Caco-2 (cell line): ENCODE data around the gene TRIM2. TPM values are rescaled to one million over a fixed set of nuclear protein-coding genes. Genes with fewer than 3 reads are reported as not detected.

ENCODE experiments used
- BruUV-seq: library from RNA; stranded (reverse); fragments of 400-500 nt; replicated peaks from 2 replicates; lab custom pipeline; 2021; lab: Mats Ljungman, UMichigan
- CTCF ChIA-PET: fragments of 300-600 bp; sonication (Branson Sonifier 250); formaldehyde crosslinking; loops from one replicate; lab custom pipeline; 2022; ENCODE audit warnings: antibody characterized with exemption; lab: Charles Lee
- POLR2A ChIA-PET: fragments of 300-600 bp; sonication (Branson Sonifier 250); formaldehyde crosslinking; loops from one replicate; lab custom pipeline; 2022; ENCODE audit warnings: antibody characterized with exemption; lab: Charles Lee
- DNase-seq, 2 experiments: peaks; one replicate each; pipeline versions ENCODE4 v3.0.0 to v3.0.0-alpha.2; 2020 to 2022
- H3K27me3 ChIP-seq: replicated peaks from 2 replicates; pipeline ENCODE4 v1.6.0; 2011; ENCODE audit warnings: low read length; ENCODE audit not compliant: control insufficient read depth, insufficient read depth
- H3K36me3 ChIP-seq: 2 replicates; pipeline ENCODE4 v1.5.1; 2011; ENCODE audit warnings: low read length; ENCODE audit not compliant: control insufficient read depth, insufficient read depth
- H3K4me1 ChIP-seq: fragments of 250-450 bp; sonication (Bioruptor Pico); 2 replicates; pipeline ENCODE4 v1.5.1; 2020; ENCODE audit warnings: mild to moderate bottlenecking
- H3K4me3 ChIP-seq: 2 replicates; pipeline ENCODE4 v1.5.1; 2011; ENCODE audit warnings: low read depth, mild to moderate bottlenecking, control low read depth, low read length
- H3K9me3 ChIP-seq: fragments of 250-450 bp; sonication (Bioruptor Pico); 2 replicates; pipeline ENCODE4 v1.5.1; 2020; ENCODE audit warnings: mild to moderate bottlenecking, moderate library complexity
- H3K27ac Mint-ChIP-seq: one replicate; pipeline ENCODE4 v1.8.0; 2022; ENCODE audit warnings: mixed read lengths; ENCODE audit not compliant: unreplicated experiment
- H3K27me3 Mint-ChIP-seq: one replicate; pipeline ENCODE4 v1.8.0; 2022; ENCODE audit warnings: mixed read lengths; ENCODE audit not compliant: insufficient read depth, unreplicated experiment
- H3K36me3 Mint-ChIP-seq: one replicate; pipeline ENCODE4 v1.8.0; 2022; ENCODE audit warnings: mild to moderate bottlenecking, mixed read lengths; ENCODE audit not compliant: insufficient read depth, unreplicated experiment
- H3K4me1 Mint-ChIP-seq: one replicate; pipeline ENCODE4 v1.8.0; 2022; ENCODE audit warnings: low read depth, mixed read lengths; ENCODE audit not compliant: unreplicated experiment
- H3K4me3 Mint-ChIP-seq: one replicate; pipeline ENCODE4 v1.8.0; 2022; ENCODE audit warnings: mild to moderate bottlenecking, moderate library complexity, mixed read lengths; ENCODE audit not compliant: unreplicated experiment
- H3K9me3 Mint-ChIP-seq: one replicate; pipeline ENCODE4 v1.8.0; 2022; ENCODE audit warnings: mixed read lengths; ENCODE audit not compliant: unreplicated experiment
- CTCF ChIP-seq, 2 experiments: fragments of 200-600 bp in 1 of 2; IDR thresholded peaks; 1 replicate in 1 of 2; 2 replicates in 1 of 2; pipeline versions ENCODE4 v1.5.1 to v1.8.0; 2011 to 2022; ENCODE audit warnings: antibody characterized with exemption in 1 of 2, control low read depth in 1 of 2, inconsistent platforms in 1 of 2, low read depth in 1 of 2, low read length in 1 of 2, mild to moderate bottlenecking in 1 of 2, moderate library complexity in 1 of 2; ENCODE audit not compliant: insufficient read depth in 1 of 2, severe bottlenecking in 1 of 2, unreplicated experiment in 1 of 2
- intact Hi-C: fragments of 100-400 bp; cut with micrococcal nuclease; formaldehyde crosslinking; loops from one replicate; pipeline ENCODE4 v1.10.0; 2022; ENCODE audit not compliant: unreplicated experiment
- total RNA-seq: library from RNA; stranded (reverse); gene quantifications from 2 replicates; pipeline ENCODE4 v1.2.3, GENCODE V29; 2022

Gene TRIM2
- total RNA-seq, 1 experiment from 2014 or later = 62.3 TPM

GRCh38 chr4:153281476-153281875, 77.2 kb downstream of the TRIM2 start:
- ChIA-PET CTCF (no interaction called here), POLR2A (no interaction called here)
- Histone ChIP-seq H3K4me3 (no peak overlapping the region), H3K4me1 (no peaks in the 10 kb centered on the region), H3K36me3 (no peaks in the 10 kb centered on the region; the same call in none of the 2 replicates), H3K9me3 (peaks cover 4% of the 10 kb centered on the region), H3K27me3 (no peaks in the 10 kb centered on the region)
- H3K27ac Mint-ChIP-seq = no peak overlapping the region
- no peaks in the 10 kb centered on the region for H3K9me3 Mint-ChIP-seq
- no peaks in the 10 kb centered on the region for H3K27me3 Mint-ChIP-seq
- H3K4me3 Mint-ChIP-seq = no peak overlapping the region
- H3K36me3 Mint-ChIP-seq = peaks cover 30% of the 10 kb centered on the region
- peaks cover 8% of the 10 kb centered on the region for H3K4me1 Mint-ChIP-seq
- TF ChIP-seq CTCF (IDR thresholded peaks at IDR 0.05; ENCODE audit: insufficient read depth in 1 of 2, low read depth in 1 of 2, low read length in 1 of 2, severe bottlenecking in 1 of 2, unreplicated experiment in 1 of 2) = no peak
- intact Hi-C loops = no loop called here
- DNase-seq = no peak
- BruUV-seq = no TSS peak

DNA sequence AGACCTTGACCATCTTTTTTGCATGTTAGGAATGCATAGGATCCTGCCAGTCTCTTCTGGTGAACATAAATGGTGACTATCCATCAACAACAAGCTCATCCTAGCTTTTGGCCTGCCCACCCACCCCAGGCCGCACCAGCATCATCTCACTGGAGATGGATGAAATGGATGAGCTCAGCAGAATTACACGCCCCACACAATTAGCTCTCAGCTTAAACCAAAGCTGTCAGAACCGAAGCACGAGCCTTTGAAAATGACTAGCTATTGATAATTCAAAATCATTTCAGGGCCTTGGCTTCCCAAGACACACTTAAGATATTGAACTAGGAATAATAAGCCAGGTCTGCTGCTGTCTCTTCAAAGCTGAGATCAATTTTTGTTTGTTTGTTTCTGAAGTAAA, 77.8 kb downstream of the TRIM2 start:
- CTCF ChIA-PET = no interaction called here
- TF ChIP-seq CTCF (IDR thresholded peaks at IDR 0.05; ENCODE audit: insufficient read depth in 1 of 2, low read depth in 1 of 2, low read length in 1 of 2, severe bottlenecking in 1 of 2, unreplicated experiment in 1 of 2) = no peak
- BruUV-seq = no TSS peak
- Histone ChIP-seq H3K4me1 (no peaks in the 10 kb centered on the region), H3K4me3 (no peak overlapping the region), H3K9me3 (peaks cover 4% of the 10 kb centered on the region), H3K36me3 (no peaks in the 10 kb centered on the region; the same call in none of the 2 replicates), H3K27me3 (no peaks in the 10 kb centered on the region)
- intact Hi-C loops = no loop called here
- H3K4me1 Mint-ChIP-seq = peaks cover 5% of the 10 kb centered on the region
- peaks cover 28% of the 10 kb centered on the region for H3K36me3 Mint-ChIP-seq
- no peak overlapping the region for H3K4me3 Mint-ChIP-seq
- H3K27ac Mint-ChIP-seq = no peak overlapping the region
- POLR2A ChIA-PET = no interaction called here
- no peaks in the 10 kb centered on the region for H3K9me3 Mint-ChIP-seq
- no peak for DNase-seq
- H3K27me3 Mint-ChIP-seq = no peaks in the 10 kb centered on the region

DNA sequence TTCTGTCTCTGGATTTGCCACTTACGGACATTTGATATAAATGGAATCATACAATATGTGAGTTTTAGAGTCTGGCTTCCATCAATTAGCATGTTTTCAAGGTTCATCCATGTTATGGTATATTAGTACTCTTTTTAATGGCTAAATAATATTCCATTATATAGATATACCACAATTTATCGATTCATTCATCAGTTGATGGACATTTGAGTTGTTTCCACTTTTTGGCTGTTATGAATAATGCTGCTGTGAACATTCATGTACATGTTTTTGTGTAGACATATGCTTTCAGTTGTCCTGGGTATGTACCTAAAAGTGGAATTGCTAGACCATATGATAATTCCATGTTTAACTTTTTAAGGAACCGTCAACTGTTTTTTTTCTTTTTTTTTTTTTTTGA, 79.0 kb downstream of the TRIM2 start:
- no peaks in the 10 kb centered on the region for H3K4me1 Mint-ChIP-seq
- Histone ChIP-seq H3K4me3 (no peak overlapping the region), H3K4me1 (no peaks in the 10 kb centered on the region), H3K36me3 (no peaks in the 10 kb centered on the region; the same call in 1 of the 2 replicates), H3K27me3 (no peaks in the 10 kb centered on the region), H3K9me3 (peaks cover 4% of the 10 kb centered on the region)
- no peaks in the 10 kb centered on the region for H3K27me3 Mint-ChIP-seq
- no peak overlapping the region for H3K27ac Mint-ChIP-seq
- intact Hi-C loops = no loop called here
- no peaks in the 10 kb centered on the region for H3K9me3 Mint-ChIP-seq
- ChIA-PET CTCF (no interaction called here), POLR2A (no interaction called here)
- H3K36me3 Mint-ChIP-seq = peaks cover 29% of the 10 kb centered on the region
- no peak for TF ChIP-seq CTCF (IDR thresholded peaks at IDR 0.05; ENCODE audit: insufficient read depth in 1 of 2, low read depth in 1 of 2, low read length in 1 of 2, severe bottlenecking in 1 of 2, unreplicated experiment in 1 of 2)
- no peak for DNase-seq
- BruUV-seq = no TSS peak
- H3K4me3 Mint-ChIP-seq = no peak overlapping the region
